SIG-M5 treated with dmso at 0.1 percent for 504 hours (cell line): Measurements from ENCODE around the gene AGTR2.
"Not testable (repeated sequence)": the region's sequence is repeated elsewhere in the genome, so short reads cannot be mapped to it uniquely, and the experiment has no call there.

Experiments used
- DNase-seq: peaks from one replicate; lab custom pipeline; 2025; ENCODE audit not compliant: unreplicated experiment; lab: John Stamatoyannopoulos, UW

Gene AGTR2, protein sequence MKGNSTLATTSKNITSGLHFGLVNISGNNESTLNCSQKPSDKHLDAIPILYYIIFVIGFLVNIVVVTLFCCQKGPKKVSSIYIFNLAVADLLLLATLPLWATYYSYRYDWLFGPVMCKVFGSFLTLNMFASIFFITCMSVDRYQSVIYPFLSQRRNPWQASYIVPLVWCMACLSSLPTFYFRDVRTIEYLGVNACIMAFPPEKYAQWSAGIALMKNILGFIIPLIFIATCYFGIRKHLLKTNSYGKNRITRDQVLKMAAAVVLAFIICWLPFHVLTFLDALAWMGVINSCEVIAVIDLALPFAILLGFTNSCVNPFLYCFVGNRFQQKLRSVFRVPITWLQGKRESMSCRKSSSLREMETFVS

GRCh38 chrX:116170511-116170910 is at the start of gene AGTR2:
Gene AGTR2, plus strand, starts transcription at chrX:116170744. Its CDS starts 1,537 bp downstream, at chrX:116172281.
- DNase-seq: no peak

DNA sequence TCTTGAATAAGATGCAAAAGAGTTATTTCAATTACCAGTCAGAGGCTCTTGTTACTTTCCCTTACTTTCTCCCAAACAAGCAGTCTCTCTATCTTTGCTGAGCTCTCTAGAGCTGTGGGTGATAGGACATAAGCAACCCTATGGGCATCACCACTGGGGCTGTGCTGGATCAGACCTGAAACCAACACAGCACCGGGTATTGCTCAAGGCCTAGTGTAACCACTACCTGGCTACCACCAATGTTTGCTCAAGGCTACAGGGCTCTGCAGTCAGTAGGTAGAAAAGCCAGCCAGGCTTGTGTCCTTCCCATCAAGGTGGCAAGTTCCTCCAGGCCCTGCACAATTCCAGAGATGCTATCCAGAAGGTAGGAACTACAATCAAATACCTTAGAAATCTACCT is 35.3 kb upstream of the AGTR2 start:
- DNase-seq: no peak

DNA sequence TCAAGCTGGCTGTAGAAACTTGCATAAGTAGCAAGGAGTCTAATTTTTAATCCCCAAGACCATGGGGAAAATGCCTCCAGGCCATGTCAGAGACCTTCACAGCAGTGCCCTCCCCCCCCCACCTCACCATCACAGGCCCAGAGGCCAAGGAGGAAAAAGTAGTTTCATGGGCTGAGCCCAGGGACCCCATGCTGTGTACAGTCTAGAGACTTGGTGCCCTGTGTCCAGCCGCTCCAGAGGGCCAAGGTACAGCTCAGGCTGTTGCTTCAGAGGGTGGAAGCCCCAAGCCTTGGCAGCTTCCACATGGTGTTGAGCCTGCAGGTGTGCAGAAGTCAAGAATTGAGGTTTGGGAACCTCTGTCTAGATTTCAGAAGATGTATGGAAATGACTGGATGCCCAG is 29.3 kb upstream of the AGTR2 start:
- not testable (repeated sequence) for DNase-seq

DNA sequence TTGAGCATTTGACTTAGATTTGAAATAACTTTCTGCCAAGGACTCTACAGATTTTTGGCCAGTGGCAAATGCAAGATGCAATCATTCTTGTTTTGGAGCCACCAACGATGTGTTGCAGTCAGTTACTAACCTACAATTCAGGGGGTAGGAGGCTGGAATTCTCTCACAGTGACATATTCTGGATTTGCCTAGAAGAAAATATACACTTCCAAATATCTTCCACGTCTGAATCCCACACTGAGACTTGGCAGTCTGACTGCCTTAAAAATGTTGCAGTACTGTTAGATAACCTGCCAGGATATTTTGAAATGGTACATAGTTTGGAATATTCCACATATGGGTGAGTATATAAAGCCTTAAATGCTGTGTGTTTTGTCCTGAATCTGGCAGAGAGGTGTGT is 27.6 kb upstream of the AGTR2 start:
- no peak for DNase-seq

- no peak for DNase-seq
These were observed 2.4 kb downstream of the AGTR2 start for GRCh38 chrX:116172976-116173375.

- no peak for DNase-seq
These were observed 10.8 kb downstream of the AGTR2 start for GRCh38 chrX:116181300-116181699.

GRCh38 chrX:116185163-116185562 is 14.6 kb downstream of the AGTR2 start:
- no peak for DNase-seq

DNA sequence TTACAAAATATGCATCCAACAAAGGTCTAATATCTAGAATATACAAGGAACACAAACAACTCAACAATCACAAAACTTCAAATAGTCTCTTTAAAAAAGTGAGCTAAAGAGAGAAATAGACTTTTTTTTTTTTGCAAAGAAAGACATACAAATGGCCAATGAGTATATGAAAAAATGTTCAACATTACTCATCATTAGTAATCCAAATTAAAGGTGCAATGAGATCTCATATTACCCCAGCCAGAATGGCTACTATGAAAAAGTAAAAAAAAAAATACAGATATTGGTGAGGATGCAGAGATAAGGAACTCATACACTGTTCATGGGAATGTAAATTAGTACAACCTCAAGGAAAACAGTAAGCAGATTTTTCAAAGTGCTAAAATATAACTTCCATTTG is 24.1 kb downstream of the AGTR2 start:
- no peak for DNase-seq

GRCh38 chrX:116198235-116198634 is 27.7 kb downstream of the AGTR2 start:
- DNase-seq: no peak

- peak; percentile 1 for DNase-seq
These were observed 28.3 kb downstream of the AGTR2 start for GRCh38 chrX:116198810-116199209.

DNA sequence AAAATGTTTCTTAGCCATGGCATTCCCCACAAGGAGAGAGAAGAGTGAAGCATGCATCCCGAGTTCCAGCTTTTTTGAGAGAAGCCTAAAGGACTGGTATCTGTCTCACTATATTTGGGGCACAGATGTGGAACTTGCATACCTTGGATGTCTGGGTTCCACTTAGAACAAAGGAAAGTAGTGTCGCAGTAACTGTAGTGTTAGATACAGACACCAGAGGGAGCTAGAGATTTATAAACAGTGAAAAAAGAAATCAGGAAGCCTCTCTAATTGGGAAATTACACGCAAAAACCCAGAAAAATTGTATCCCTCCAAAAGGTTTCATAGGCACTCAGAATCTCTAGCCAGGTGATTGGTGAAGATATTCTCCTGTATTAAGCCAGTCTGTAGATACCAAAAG is 34.4 kb downstream of the AGTR2 start:
- DNase-seq: peak; percentile 26

DNA sequence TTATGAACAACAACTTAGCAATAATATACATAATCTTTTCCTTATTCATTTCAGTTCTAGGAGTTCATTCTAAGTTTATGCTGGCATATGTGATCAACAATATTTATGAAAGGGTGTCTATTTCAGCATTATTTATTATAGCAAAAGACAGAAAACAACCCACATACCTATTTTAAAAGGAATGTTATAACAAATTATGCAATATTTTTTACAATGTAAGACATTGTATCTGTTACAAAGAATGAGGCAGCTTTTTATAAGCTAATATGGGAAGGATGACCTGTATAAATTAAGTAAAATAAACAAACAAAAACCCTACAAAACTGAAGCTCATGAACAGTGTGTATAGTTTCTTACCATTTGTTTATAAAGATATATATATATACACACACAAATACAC is 42.7 kb downstream of the AGTR2 start:
- no peak for DNase-seq

- not testable (repeated sequence) for DNase-seq
These were observed 46.5 kb downstream of the AGTR2 start for GRCh38 chrX:116217080-116217479.
